ENCODE data around the gene RPL37.
"Not testable (repeated sequence)": the region's sequence is repeated elsewhere in the genome, so short reads cannot be mapped to it uniquely, and the experiment has no call there.

RPL37 gene

DNA sequence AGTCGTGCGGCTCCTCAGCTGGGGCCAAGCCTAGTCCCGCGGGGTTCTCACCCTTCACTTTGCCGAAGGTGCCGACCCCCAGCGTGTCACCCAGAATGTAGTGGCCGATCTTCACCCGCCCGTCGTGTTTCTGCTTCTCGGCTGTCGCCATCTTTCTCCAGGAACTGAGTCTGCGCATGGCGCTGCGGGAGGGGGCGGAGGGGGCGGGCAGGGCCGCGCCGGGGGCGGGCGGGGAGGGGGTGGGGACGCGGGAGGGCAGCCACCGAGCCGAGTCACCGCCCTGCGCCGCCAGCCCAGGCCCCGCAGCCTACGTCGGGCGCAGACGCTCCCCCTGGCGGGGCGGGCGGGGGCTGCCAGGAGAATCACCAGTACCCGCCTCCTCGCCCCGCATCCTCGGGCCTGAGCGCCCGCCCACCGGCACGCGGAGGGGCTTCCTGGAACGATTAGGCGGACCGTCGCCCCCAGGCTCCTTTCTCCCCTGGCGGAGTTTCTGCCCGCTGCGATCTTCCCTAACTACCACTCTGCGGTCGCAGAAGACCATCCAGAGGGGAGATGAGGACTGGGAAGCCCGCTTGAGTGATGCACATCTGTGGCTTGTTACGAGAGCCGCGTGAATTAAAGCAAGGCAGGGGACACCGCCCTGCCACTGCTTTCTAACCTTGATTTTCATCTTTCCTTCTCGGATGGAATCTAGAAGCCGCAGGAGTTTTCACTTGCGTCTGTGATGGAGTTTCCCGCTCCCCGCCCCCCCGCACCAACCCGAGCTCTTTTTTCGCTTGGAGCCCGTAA is 36.8 kb downstream of the RPL37 start, which contains the start of gene PRKAA1:
Gene PRKAA1, minus strand, starts transcription at position 363 of the 789 bp plus-strand sequence. Its CDS starts 185 bp downstream, at position 178.
- Histone ChIP-seq H3K9me3 (ENCODE audit: control insufficient read depth, low read length) (no peaks in the 10 kb centered on the region), H3K27me3 (replicated peaks; ENCODE audit: control insufficient read depth, insufficient read depth, low read length, poor library complexity, severe bottlenecking) (no peaks in the 10 kb centered on the region), H3K27ac (ENCODE audit: insufficient read depth, low read length, poor library complexity, severe bottlenecking) (peak within 1 kb of the TSS; percentile 91), H3K36me3 (ENCODE audit: control insufficient read depth, insufficient read depth, low read length) (no peaks in the 10 kb centered on the region), H3K4me3 (ENCODE audit: insufficient read depth, low read depth, low read length, poor library complexity, severe bottlenecking) (peak within 1 kb of the TSS; percentile 91), H3K4me1 (ENCODE audit: control insufficient read depth, insufficient read depth, low read length, poor library complexity, severe bottlenecking) (peaks cover 13% of the 10 kb centered on the region)
- DNase-seq: peak; percentile 82 to 87 (median 86)

DNA sequence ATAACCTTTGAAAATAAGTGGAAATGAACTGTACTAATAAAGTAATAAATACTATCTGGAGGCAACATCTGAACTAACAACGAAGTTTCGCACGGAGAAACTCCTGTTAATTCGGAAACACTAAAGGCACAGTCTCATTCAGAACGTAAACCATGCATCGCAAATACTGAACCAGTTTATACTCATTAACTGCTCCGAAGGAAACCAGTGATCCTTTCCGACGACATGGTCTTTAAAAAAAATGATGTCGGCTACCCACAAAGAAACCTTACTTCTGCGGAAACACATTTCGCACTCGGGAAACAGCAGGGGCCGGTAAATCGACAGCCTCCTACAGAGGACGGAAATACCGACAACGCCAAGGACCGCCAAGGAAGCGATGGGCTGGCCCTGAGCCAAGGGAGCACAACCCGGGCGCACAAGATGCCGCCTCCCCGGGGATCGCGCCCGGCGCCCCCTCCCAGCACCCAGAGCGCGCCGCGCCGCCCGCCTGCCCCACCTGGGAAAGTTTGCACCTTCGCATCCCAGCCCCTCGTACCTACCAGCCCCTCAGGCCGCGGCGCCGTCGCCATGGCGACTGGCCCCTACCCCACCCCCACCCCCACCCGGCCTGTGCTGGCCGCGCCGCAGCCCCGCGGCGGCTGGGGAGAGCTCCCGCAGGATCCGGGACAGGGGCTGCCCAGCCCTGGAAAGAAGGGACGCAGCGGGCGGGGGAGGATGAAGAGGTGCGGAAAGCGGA is 37.6 kb downstream of the RPL37 start:
- H3K9me3 ChIP-seq (ENCODE audit: control insufficient read depth, low read length): no peaks in the 10 kb centered on the region
- H3K27ac ChIP-seq (ENCODE audit: insufficient read depth, low read length, poor library complexity, severe bottlenecking): peak overlapping the region; percentile 87
- H3K4me1 ChIP-seq (ENCODE audit: control insufficient read depth, insufficient read depth, low read length, poor library complexity, severe bottlenecking): peaks cover 13% of the 10 kb centered on the region
- H3K36me3 ChIP-seq (ENCODE audit: control insufficient read depth, insufficient read depth, low read length): no peaks in the 10 kb centered on the region
- peak; percentile 71 to 77 (median 73) for DNase-seq
- no peaks in the 10 kb centered on the region for H3K27me3 ChIP-seq (replicated peaks; ENCODE audit: control insufficient read depth, insufficient read depth, low read length, poor library complexity, severe bottlenecking)
- peak overlapping the region; percentile 91 for H3K4me3 ChIP-seq (ENCODE audit: insufficient read depth, low read depth, low read length, poor library complexity, severe bottlenecking)

DNA sequence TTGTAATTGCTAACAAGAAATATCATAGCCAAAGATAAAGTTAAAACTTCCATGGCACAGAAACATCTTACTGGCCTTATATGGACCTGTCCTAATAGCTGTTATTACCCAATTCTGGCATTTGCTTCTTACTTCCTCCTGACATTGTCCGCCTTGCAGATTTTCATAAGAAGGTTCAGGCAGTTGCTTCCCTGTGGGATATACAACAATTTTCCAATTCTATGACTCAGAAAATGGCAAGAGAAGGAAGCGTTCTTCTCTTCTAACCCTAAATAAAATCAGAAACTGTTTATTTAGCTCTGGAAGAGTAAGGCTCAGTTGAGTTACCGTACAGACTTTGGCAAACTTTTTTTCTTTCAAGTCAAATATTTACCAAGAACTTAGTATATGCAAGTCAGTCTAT is 38.5 kb downstream of the RPL37 start:
- no peak for DNase-seq
- H3K36me3 ChIP-seq (ENCODE audit: control insufficient read depth, insufficient read depth, low read length): no peaks in the 10 kb centered on the region
- no peaks in the 10 kb centered on the region for H3K9me3 ChIP-seq (ENCODE audit: control insufficient read depth, low read length)
- peak overlapping the region; percentile 91 for H3K4me3 ChIP-seq (ENCODE audit: insufficient read depth, low read depth, low read length, poor library complexity, severe bottlenecking)
- no peak overlapping the region for H3K27ac ChIP-seq (ENCODE audit: insufficient read depth, low read length, poor library complexity, severe bottlenecking)
- H3K27me3 ChIP-seq (replicated peaks; ENCODE audit: control insufficient read depth, insufficient read depth, low read length, poor library complexity, severe bottlenecking): no peaks in the 10 kb centered on the region
- H3K4me1 ChIP-seq (ENCODE audit: control insufficient read depth, insufficient read depth, low read length, poor library complexity, severe bottlenecking): peaks cover 13% of the 10 kb centered on the region

DNA sequence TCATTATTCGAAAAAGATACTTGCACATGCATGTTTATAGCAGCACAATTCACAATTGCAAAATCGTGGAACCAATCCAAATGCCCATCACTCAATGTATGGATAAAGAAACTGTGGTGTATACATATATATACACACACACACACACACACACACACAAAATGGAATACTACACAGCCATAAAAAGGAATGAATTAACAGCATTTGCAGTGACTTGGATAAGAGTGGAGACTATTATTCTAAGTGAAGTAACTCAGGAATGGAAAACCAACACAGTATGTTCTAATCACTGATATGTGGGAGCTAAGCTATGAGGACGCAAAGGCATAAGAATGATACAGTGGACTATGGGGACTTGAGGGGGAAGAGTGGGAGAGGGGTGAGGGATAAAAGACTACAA is 40.1 kb downstream of the RPL37 start:
- H3K4me1 ChIP-seq (ENCODE audit: control insufficient read depth, insufficient read depth, low read length, poor library complexity, severe bottlenecking): peaks cover 13% of the 10 kb centered on the region

DNA sequence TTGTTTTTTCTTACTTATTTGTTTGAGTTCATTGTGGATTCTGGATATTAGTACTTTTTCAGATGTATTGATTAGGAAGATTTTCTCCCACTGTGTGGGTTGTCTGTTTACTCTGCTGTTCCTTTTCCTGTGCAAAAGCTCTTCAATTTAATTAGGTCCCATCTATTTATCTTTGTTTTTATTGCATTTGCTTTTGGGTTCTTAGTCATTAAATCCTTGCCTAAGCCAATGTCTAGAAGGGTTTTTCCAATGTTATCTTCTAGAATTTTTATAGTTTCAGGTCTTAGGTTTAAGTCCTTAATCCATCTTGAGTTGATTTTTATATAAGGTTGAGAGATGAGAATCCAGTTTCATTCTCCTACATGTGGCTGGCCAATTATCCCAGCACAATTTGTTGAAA is 40.7 kb downstream of the RPL37 start:
- not testable (repeated sequence) for DNase-seq; H3K4me3 ChIP-seq (ENCODE audit: insufficient read depth, low read depth, low read length, poor library complexity, severe bottlenecking); H3K9me3 ChIP-seq (ENCODE audit: control insufficient read depth, low read length); H3K27me3 ChIP-seq (replicated peaks; ENCODE audit: control insufficient read depth, insufficient read depth, low read length, poor library complexity, severe bottlenecking); H3K36me3 ChIP-seq (ENCODE audit: control insufficient read depth, insufficient read depth, low read length); H3K27ac ChIP-seq (ENCODE audit: insufficient read depth, low read length, poor library complexity, severe bottlenecking)
- H3K4me1 ChIP-seq (ENCODE audit: control insufficient read depth, insufficient read depth, low read length, poor library complexity, severe bottlenecking): peaks cover 13% of the 10 kb centered on the region

More for the DNA sequence above, 40.1 kb downstream of the RPL37 start:
- not testable (repeated sequence) for H3K27ac ChIP-seq (ENCODE audit: insufficient read depth, low read length, poor library complexity, severe bottlenecking); H3K36me3 ChIP-seq (ENCODE audit: control insufficient read depth, insufficient read depth, low read length); DNase-seq; H3K27me3 ChIP-seq (replicated peaks; ENCODE audit: control insufficient read depth, insufficient read depth, low read length, poor library complexity, severe bottlenecking); H3K9me3 ChIP-seq (ENCODE audit: control insufficient read depth, low read length); H3K4me3 ChIP-seq (ENCODE audit: insufficient read depth, low read depth, low read length, poor library complexity, severe bottlenecking)

DNA sequence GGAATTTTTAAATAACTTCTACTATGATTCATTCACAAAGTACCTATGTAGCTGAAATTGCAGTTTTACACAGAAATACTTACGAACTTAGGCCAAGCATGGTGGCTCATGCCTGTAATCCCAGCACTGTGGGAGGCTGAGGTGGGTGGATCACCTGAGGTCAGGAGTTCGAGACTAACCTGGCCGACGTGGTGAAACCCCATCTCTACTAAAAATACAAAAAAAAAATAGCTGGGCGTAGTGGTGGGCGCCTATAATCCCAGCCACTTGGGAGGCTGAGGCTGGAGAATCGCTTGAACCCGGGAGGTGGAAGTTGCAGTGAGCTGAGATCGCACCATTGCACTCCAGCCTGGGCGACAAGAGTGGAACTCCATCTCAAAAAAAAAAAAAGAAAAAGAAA is 42.3 kb downstream of the RPL37 start:
- H3K9me3 ChIP-seq (ENCODE audit: control insufficient read depth, low read length); H3K4me1 ChIP-seq (ENCODE audit: control insufficient read depth, insufficient read depth, low read length, poor library complexity, severe bottlenecking); H3K27ac ChIP-seq (ENCODE audit: insufficient read depth, low read length, poor library complexity, severe bottlenecking); H3K27me3 ChIP-seq (replicated peaks; ENCODE audit: control insufficient read depth, insufficient read depth, low read length, poor library complexity, severe bottlenecking); DNase-seq; H3K4me3 ChIP-seq (ENCODE audit: insufficient read depth, low read depth, low read length, poor library complexity, severe bottlenecking); H3K36me3 ChIP-seq (ENCODE audit: control insufficient read depth, insufficient read depth, low read length): not testable (repeated sequence)

DNA sequence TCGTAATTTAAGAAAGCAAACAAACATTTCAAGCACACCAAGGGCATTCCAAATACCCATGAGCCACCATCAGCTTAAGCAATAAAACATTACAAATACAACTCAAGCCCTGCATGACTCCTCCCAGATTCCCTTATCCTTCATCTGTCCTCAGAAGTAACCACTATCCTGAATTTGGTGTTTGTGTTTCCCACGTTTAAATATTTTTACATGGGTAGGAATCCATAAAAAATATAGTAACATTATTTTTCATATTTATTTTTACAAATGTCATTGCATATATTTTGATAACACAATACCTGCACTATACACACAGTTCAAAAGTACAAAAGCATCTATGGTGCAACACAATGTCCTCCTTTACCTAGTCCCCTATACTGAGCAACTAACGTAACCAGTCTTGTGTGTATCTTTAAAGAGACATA is 43.3 kb downstream of the RPL37 start:
- Histone ChIP-seq H3K4me3 (ENCODE audit: insufficient read depth, low read depth, low read length, poor library complexity, severe bottlenecking) (no peak overlapping the region), H3K27ac (ENCODE audit: insufficient read depth, low read length, poor library complexity, severe bottlenecking) (no peak overlapping the region), H3K36me3 (ENCODE audit: control insufficient read depth, insufficient read depth, low read length) (peaks cover 2% of the 10 kb centered on the region), H3K27me3 (replicated peaks; ENCODE audit: control insufficient read depth, insufficient read depth, low read length, poor library complexity, severe bottlenecking) (no peaks in the 10 kb centered on the region), H3K9me3 (ENCODE audit: control insufficient read depth, low read length) (no peaks in the 10 kb centered on the region), H3K4me1 (ENCODE audit: control insufficient read depth, insufficient read depth, low read length, poor library complexity, severe bottlenecking) (peaks cover 3% of the 10 kb centered on the region)
- no peak for DNase-seq

DNA sequence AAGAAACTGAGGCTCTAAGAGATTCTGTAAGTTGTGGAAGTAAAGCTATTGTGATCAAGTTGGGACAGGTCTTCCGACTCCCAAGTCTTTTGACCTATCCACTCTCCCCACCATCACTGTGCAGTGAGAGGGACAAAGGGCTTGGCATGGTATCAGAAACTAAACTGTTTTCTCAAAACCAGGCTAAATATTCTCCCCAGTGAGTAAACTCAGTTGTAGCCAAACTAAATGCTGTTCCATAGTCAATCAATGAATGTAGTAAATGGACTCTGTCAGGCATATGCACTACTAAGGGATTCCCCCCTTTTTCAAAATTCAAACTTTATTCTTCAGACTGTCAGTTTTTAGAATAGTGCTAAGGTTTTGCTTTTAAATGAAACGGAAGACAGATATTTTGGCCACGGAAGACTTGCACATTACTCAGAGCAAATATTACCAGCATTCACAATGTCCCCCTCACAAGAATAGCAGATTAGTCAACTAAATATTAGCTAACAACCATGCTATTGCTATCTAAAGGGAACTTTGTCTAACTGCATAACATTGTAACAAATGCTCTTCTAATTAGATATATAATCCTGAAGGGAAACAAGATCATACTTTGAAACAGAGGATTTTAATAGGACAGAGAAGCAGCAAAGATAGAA is 44.0 kb downstream of the RPL37 start:
- Histone ChIP-seq H3K27me3 (replicated peaks; ENCODE audit: control insufficient read depth, insufficient read depth, low read length, poor library complexity, severe bottlenecking) (no peaks in the 10 kb centered on the region), H3K4me3 (ENCODE audit: insufficient read depth, low read depth, low read length, poor library complexity, severe bottlenecking) (no peak overlapping the region), H3K27ac (ENCODE audit: insufficient read depth, low read length, poor library complexity, severe bottlenecking) (no peak overlapping the region), H3K36me3 (ENCODE audit: control insufficient read depth, insufficient read depth, low read length) (peaks cover 2% of the 10 kb centered on the region), H3K4me1 (ENCODE audit: control insufficient read depth, insufficient read depth, low read length, poor library complexity, severe bottlenecking) (peaks cover 3% of the 10 kb centered on the region), H3K9me3 (ENCODE audit: control insufficient read depth, low read length) (no peaks in the 10 kb centered on the region)
- no peak for DNase-seq

DNA sequence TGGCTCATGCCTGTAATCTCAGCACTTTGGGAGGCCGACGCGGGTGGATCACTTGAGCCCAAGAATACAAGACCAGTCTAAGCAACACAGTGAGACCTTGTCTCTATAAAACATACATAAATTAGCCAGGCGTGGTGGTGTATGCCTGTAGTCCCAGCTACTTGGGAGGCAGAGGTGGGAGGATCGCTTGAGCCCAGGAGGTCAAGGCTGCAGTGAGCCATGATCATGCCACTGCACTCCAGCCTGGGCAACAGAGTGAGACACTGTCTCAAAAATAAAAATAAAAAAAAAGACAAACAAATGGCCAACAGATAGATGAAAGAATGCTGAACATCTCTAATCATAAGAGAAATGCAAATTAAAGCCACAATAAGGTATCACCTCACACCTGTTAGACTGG is 46.1 kb downstream of the RPL37 start:
- not testable (repeated sequence) for H3K36me3 ChIP-seq (ENCODE audit: control insufficient read depth, insufficient read depth, low read length); H3K4me3 ChIP-seq (ENCODE audit: insufficient read depth, low read depth, low read length, poor library complexity, severe bottlenecking); H3K27me3 ChIP-seq (replicated peaks; ENCODE audit: control insufficient read depth, insufficient read depth, low read length, poor library complexity, severe bottlenecking); H3K27ac ChIP-seq (ENCODE audit: insufficient read depth, low read length, poor library complexity, severe bottlenecking); H3K4me1 ChIP-seq (ENCODE audit: control insufficient read depth, insufficient read depth, low read length, poor library complexity, severe bottlenecking); H3K9me3 ChIP-seq (ENCODE audit: control insufficient read depth, low read length); DNase-seq

DNA sequence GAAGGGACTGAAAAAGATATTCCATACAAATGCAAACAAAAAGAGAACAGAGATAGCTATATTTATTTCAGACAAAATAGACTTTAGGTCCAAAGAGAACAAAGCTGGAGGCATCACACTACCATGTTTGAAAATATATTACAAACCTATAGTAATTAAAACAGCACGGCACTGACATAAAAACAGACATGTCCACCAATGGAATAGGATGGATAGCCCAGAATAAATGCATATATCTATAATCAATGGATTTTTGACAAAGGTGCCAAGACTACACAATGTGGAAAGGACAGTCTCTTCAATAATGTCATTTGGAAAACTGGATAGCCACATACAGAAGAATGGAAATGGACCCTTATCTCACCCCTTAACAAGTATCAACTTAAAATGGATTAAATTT is 47.0 kb downstream of the RPL37 start:
- H3K27ac ChIP-seq (ENCODE audit: insufficient read depth, low read length, poor library complexity, severe bottlenecking): no peak overlapping the region
- H3K4me1 ChIP-seq (ENCODE audit: control insufficient read depth, insufficient read depth, low read length, poor library complexity, severe bottlenecking): no peaks in the 10 kb centered on the region
- H3K9me3 ChIP-seq (ENCODE audit: control insufficient read depth, low read length): no peaks in the 10 kb centered on the region
- H3K4me3 ChIP-seq (ENCODE audit: insufficient read depth, low read depth, low read length, poor library complexity, severe bottlenecking): no peak overlapping the region
- DNase-seq: no peak
- H3K27me3 ChIP-seq (replicated peaks; ENCODE audit: control insufficient read depth, insufficient read depth, low read length, poor library complexity, severe bottlenecking): no peaks in the 10 kb centered on the region
- H3K36me3 ChIP-seq (ENCODE audit: control insufficient read depth, insufficient read depth, low read length): peaks cover 2% of the 10 kb centered on the region

Measured in effector memory CD4-positive, alpha-beta T cell (primary cell).